RWPE1 (cell line): ENCODE results near the gene ARHGAP33.

ENCODE experiments used
- CTCF ChIA-PET: fragments of 350-600 bp; sonication (Branson Sonifier 250); formaldehyde crosslinking; extraction: SDS; loops from one replicate; lab custom pipeline; 2021; lab: Yijun Ruan, JAX
- POLR2A ChIA-PET: fragments of 400-600 bp; formaldehyde crosslinking; extraction: SDS; loops from one replicate; lab custom pipeline; 2020; ENCODE audit warnings: antibody characterized with exemption; ENCODE audit not compliant: low non-redundant PET; lab: Yijun Ruan, JAX
- DNase-seq: peaks from one replicate; pipeline ENCODE4 v3.0.0; 2012; ENCODE audit warnings: low spot score
- H3K27ac ChIP-seq: fragments of 450-650 bp; 2 replicates; pipeline ENCODE4 v1.5.1; 2017
- TF ChIP-seq, protein P1 (sequence below): fragments of 450-650 bp; conservative IDR thresholded peaks from 2 replicates; pipeline ENCODE4 v1.5.1; 2017; ENCODE audit warnings: low read depth, mild to moderate bottlenecking

ARHGAP33 gene

DNA sequence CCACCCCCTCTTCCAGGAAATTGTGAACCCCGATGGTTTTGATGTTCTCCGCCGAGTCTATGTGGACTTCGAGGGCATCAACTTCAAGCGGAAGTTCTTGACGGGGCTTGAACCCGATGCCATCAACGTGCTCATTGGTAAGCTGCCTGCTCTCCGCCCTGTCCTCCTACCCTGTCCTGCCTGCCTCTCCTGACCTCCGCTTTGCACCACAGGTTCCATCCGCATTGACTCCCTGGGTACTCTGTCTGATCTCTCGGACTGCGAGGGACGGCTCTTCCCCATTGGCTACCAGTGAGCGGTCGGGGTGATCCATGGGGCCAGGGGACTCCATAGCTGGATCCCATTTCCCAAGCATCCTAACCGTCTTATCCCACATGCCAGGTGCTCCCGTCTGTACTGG is 45.0 kb upstream of the ARHGAP33 start:
- H3K27ac ChIP-seq: no peak overlapping the region; the same call in 1 of the 2 replicates
- ChIA-PET CTCF (interaction anchor here (0.7 kb wide), 1 partner anchor 18 kb away, joined by 6 read pairs; no protein-coding TSS in a partner anchor), POLR2A (interaction anchor here (0.6 kb wide), 1 partner anchor 513 kb away, joined by 3 read pairs; no protein-coding TSS in a partner anchor)
- no peak for DNase-seq
- TF ChIP-seq, protein P1, sequence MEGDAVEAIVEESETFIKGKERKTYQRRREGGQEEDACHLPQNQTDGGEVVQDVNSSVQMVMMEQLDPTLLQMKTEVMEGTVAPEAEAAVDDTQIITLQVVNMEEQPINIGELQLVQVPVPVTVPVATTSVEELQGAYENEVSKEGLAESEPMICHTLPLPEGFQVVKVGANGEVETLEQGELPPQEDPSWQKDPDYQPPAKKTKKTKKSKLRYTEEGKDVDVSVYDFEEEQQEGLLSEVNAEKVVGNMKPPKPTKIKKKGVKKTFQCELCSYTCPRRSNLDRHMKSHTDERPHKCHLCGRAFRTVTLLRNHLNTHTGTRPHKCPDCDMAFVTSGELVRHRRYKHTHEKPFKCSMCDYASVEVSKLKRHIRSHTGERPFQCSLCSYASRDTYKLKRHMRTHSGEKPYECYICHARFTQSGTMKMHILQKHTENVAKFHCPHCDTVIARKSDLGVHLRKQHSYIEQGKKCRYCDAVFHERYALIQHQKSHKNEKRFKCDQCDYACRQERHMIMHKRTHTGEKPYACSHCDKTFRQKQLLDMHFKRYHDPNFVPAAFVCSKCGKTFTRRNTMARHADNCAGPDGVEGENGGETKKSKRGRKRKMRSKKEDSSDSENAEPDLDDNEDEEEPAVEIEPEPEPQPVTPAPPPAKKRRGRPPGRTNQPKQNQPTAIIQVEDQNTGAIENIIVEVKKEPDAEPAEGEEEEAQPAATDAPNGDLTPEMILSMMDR: no peak

DNA sequence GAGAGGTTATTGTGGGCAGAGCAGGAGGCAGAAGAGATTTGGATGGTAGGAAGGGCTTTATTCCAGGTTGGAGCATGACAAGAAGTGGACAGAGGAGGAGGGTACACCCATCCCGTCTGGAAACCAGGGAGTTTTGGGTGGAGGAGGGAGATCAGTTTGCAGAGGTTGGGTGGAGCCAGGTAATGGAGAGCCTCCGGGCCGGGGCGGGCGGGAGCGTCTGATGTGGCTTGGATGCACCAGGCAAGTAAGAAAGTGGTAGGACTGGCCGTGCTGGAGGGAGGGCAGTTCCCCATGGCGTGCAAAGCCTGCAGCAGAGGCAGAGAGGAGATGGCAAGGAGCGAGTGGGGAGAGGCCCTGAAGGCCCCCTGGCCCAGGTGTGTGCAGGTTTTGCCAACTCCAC is 44.0 kb upstream of the ARHGAP33 start:
- ChIA-PET POLR2A (no interaction called here), CTCF (no interaction called here)
- TF ChIP-seq, protein P1: no peak
- peak overlapping the region; percentile 2 for H3K27ac ChIP-seq
- DNase-seq: no peak

DNA sequence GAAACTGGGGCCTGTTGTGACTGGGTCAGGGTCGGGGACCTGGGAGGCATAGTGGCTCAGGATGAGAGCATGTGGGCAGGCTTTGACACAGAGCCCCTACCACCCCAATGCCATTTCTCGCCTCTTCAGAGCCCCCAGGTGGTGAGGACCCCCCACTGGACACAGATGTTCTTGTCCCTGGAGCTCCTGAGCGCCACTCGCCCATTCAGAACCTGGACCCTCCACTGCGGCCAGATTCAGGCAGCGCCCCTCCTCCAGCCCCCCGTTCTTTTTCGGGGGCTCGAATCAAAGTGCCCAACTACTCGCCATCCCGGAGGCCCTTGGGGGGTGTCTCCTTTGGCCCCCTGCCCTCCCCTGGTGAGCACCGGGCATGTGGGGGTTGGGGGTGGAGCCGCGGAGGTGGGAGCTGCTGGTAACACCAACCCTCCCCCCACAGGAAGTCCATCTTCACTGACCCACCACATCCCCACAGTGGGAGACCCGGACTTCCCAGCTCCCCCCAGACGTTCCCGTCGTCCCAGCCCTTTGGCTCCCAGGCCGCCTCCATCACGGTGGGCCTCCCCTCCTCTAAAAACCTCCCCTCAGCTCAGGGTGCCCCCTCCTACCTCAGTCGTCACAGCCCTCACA is 43.5 kb upstream of the ARHGAP33 start:
- DNase-seq: no peak
- peak overlapping the region; percentile 32; the same call in 1 of the 2 replicates for H3K27ac ChIP-seq
- CTCF ChIA-PET: no interaction called here
- TF ChIP-seq, protein P1: no peak
- POLR2A ChIA-PET: interaction anchor here (0.6 kb wide), 1 partner anchor 12 kb away, joined by 6 read pairs; no protein-coding TSS in a partner anchor

DNA sequence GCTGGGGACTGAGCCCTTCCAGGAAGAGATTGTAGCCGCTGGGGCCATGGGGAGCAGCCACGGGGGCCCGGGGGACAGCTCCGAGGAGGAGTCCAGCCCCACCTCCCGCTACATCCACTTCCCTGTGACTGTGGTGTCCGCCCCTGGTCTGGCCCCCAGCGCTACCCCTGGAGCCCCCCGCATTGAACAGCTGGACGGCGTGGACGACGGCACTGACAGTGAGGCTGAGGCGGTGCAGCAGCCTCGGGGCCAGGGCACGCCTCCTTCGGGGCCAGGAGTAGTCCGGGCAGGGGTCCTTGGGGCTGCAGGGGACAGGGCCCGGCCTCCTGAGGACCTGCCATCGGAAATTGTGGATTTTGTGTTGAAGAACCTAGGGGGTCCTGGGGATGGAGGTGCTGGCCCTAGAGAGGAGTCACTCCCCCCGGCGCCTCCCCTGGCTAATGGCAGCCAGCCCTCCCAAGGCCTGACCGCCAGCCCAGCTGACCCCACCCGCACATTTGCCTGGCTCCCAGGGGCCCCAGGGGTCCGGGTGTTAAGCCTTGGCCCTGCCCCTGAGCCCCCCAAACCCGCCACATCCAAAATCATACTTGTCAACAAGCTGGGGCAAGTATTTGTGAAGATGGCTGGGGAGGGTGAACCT is 42.7 kb upstream of the ARHGAP33 start:
- CTCF ChIA-PET: no interaction called here
- peak overlapping the region; percentile 32; the same call in 1 of the 2 replicates for H3K27ac ChIP-seq
- DNase-seq: no peak
- POLR2A ChIA-PET: interaction anchor here (0.6 kb wide), 1 partner anchor 11 kb away, joined by 6 read pairs; no protein-coding TSS in a partner anchor
- TF ChIP-seq, protein P1: no peak

DNA sequence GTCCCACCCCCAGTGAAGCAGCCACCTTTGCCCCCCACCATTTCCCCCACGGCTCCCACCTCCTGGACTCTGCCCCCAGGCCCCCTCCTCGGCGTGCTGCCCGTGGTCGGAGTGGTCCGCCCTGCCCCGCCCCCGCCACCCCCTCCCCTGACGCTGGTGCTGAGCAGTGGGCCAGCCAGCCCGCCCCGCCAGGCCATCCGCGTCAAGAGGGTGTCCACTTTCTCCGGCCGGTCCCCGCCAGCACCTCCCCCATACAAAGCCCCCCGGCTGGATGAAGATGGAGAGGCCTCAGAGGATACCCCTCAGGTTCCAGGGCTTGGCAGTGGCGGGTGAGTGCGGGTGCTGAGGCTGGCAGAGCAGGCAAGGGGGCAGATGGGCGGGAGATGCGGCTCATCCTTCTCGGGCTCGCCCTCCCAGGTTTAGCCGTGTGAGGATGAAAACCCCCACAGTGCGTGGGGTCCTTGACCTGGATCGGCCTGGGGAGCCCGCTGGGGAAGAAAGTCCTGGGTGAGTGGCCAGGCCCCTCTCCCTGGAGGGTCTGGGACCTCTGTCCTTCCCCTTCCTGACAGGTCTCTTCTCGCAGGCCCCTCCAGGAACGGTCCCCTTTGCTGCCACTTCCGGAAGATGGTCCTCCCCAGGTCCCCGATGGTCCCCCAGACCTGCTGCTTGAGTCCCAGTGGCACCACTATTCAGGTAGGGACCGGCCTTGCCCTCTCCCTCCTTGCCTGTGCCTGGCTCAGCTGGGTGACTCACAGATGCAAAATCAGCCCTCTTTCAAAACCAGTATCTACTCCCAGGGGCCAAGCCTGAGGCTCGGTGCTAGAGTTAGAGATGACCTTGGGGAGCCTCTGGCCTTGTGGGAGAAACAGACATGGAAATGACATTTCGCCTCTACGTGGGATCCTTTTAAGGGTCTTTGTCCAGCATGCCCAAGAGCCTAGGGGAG is 41.9 kb upstream of the ARHGAP33 start:
- POLR2A ChIA-PET: no interaction called here
- H3K27ac ChIP-seq: peak overlapping the region; percentile 32
- CTCF ChIA-PET: no interaction called here
- TF ChIP-seq, protein P1: no peak
- DNase-seq: no peak

DNA sequence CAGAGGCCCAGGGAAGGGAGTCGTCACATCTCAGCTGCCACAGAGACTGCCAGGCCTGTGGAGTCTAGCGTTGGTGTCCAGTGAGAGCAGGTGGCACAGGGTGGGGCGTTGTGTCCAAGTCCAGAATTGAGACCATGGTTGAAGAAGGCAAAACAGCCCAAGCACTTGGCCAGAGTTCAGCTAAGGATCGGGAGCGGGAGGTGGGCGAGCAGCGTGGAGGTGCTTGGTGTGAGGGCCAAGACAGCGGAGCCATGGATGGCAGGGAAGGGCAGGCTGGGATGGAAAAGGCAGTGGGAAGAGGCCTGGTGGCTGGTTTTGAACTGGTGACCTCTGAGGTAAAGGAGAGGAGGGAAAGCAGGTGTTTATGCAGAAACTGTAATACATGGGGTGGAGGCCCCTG is 41.1 kb upstream of the ARHGAP33 start:
- TF ChIP-seq, protein P1: no peak
- ChIA-PET POLR2A (no interaction called here), CTCF (interaction anchor here (0.6 to 0.7 kb wide), 2 partner anchors 18 to 139 kb away, joined by 4 to 6 read pairs; no protein-coding TSS in a partner anchor)
- peak overlapping the region; percentile 32 for H3K27ac ChIP-seq
- no peak for DNase-seq
